ENCODE results near the gene MSI2.

DNA sequence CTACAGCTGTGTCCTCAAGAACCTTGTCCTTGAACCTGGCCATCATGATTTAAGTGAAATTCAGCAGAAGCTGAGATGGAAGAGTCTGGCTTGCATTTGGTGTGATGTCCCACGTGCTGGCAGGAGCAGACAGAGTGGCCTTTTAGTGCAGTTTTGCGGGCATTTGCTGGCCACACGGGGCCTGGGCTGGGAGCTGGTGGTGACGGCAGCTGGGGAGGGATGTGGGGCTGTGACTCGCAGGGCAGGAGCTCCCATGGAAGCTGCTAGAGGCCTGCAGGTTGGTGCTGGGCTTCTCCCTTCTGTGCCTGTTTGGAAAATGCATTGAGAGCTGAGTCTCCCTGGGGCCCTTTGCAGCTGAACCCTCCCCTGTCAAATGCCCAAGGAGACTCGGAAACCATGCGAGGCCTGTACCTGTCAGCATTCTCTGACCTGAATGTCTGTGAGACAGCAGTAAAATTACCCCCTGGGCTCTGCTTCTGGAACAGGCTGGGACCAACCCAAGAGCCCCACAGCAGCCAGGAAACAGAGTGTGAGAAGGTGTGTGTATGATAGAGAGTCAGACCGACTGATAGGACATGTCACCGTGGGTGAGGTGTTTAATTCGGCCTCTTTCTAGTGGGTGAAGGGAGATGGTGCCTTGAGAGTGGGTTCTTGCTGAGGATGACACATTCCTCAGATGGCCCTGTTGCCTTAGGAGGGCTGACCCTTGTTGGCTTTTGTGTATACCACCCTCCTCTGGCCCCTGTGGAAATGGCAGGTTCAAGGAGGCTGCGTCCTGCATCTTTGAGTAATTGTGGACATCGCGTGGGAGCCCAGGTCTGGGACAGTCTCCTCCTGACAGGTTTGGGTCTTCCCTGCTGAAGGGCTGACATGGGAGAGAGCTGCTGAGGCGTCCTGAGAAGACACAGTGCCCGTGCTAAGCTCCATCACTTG lies 145.5 kb downstream of the MSI2 start:
- TF ChIP-seq EZH2 (IDR thresholded peaks at IDR 0.05; ENCODE audit: insufficient read depth, poor library complexity, severe bottlenecking) (no peak), EZH2phosphoT487 (IDR thresholded peaks at IDR 0.05; ENCODE audit: insufficient read depth, low read depth) (no peak)

All from GM23248 (cell line).